Activated T-helper 1 cell treated with anti-CD3 and anti-CD28 coated beads, Interleukin-12 subunit alpha, Interleukin-12 subunit beta, Interleukin-2, Interleukin-4 antibody, amounts not matched to agents 30 ng/mL and 10 ng/mL and 1 ng/mL, durations not matched to agents 14 hours and 24 hours and 36 hours (primary cell): Measurements from ENCODE around the gene KCNMB4. TPM values are rescaled to one million over a fixed set of nuclear protein-coding genes. Genes with fewer than 3 reads are reported as not detected.
"Not testable (repeated sequence)": the region's sequence is repeated elsewhere in the genome, so short reads cannot be mapped to it uniquely, and the experiment has no call there.

ENCODE experiments used
- DNase-seq: peaks from one replicate; pipeline ENCODE4 v3.0.0; 2021; ENCODE audit warnings: low spot score
- H3K27ac Mint-ChIP-seq: one replicate; pipeline ENCODE4 v1.8.0; 2021; ENCODE audit warnings: mild to moderate bottlenecking, mixed read lengths
- H3K27me3 Mint-ChIP-seq: one replicate; pipeline ENCODE4 v1.8.0; 2022; ENCODE audit warnings: mild to moderate bottlenecking, moderate library complexity, mixed read lengths; ENCODE audit not compliant: insufficient read depth
- H3K36me3 Mint-ChIP-seq: one replicate; pipeline ENCODE4 v1.8.0; 2021; ENCODE audit warnings: low read depth, mixed read lengths
- H3K4me1 Mint-ChIP-seq: one replicate; pipeline ENCODE4 v1.8.0; 2021; ENCODE audit warnings: low read depth, mixed read lengths
- H3K4me3 Mint-ChIP-seq: one replicate; pipeline ENCODE4 v1.8.0; 2021; ENCODE audit warnings: mild to moderate bottlenecking, moderate library complexity, mixed read lengths
- H3K9me3 Mint-ChIP-seq: one replicate; pipeline ENCODE4 v1.8.0; 2021; ENCODE audit warnings: mixed read lengths
- intact Hi-C: fragments of 100-400 bp; cut with micrococcal nuclease; formaldehyde crosslinking; loops from one replicate; pipeline ENCODE4 v1.15.1; 2024
- total RNA-seq: library from RNA; stranded (reverse); gene quantifications from 2 replicates; pipeline ENCODE4 v1.2.3, GENCODE V29; 2022

Gene KCNMB4
- total RNA-seq, 1 donor from 2014 or later, result 0.80 TPM

DNA sequence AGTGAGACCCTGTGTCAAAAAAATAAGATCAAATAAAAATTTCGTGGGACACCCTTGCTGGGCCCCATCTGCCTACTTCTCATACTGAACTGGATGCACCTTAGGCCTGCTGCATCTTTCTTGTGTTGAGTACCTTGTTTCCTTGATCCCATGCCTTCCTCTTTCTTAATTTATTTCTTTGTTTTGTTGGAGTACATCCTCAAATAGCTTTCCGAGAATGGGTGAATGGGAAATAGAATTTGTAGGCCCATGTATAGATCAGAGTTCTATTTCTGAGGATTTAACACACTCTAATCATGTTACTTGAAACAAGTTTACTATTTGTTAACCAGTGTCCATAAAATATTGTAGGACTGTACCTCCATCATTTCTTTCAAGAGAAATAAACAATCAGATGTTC is 23.6 kb downstream of the KCNMB4 start:
- no peak overlapping the region for H3K4me3 Mint-ChIP-seq
- no peaks in the 10 kb centered on the region for H3K4me1 Mint-ChIP-seq
- H3K27ac Mint-ChIP-seq, result no peak overlapping the region
- peaks cover 5% of the 10 kb centered on the region for H3K27me3 Mint-ChIP-seq
- no peak for DNase-seq
- H3K36me3 Mint-ChIP-seq, result no peaks in the 10 kb centered on the region
- intact Hi-C loops, result no loop called here
- no peaks in the 10 kb centered on the region for H3K9me3 Mint-ChIP-seq

DNA sequence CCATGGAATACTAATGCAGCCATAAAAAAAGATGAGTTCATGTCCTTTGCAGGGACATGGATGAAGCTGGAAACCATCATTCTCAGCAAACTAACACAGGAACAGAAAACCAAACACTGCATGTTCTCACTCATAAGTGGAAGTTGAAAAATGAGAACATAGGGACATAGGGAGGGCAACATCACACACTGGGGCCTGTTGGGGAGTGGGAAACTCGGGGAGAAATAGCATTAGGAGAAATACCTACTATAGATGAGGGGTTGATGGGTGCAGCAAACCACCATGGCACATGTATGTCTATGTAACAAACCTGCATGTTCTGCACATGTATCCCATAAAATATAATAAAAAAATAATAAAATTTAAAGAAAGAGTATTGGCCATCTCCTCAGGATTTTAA is 26.5 kb downstream of the KCNMB4 start:
- H3K36me3 Mint-ChIP-seq, H3K27me3 Mint-ChIP-seq, intact Hi-C loops, DNase-seq, H3K9me3 Mint-ChIP-seq, H3K4me1 Mint-ChIP-seq, H3K4me3 Mint-ChIP-seq, H3K27ac Mint-ChIP-seq: not testable (repeated sequence)

GRCh38 chr12:70393787-70394499 is 27.9 kb downstream of the KCNMB4 start:
- Mint-ChIP-seq H3K27me3 (no peaks in the 10 kb centered on the region), H3K36me3 (no peaks in the 10 kb centered on the region), H3K4me3 (no peak overlapping the region), H3K27ac (no peak overlapping the region), H3K9me3 (no peaks in the 10 kb centered on the region), H3K4me1 (no peaks in the 10 kb centered on the region)
- intact Hi-C loops, result no loop called here
- DNase-seq, result no peak

DNA sequence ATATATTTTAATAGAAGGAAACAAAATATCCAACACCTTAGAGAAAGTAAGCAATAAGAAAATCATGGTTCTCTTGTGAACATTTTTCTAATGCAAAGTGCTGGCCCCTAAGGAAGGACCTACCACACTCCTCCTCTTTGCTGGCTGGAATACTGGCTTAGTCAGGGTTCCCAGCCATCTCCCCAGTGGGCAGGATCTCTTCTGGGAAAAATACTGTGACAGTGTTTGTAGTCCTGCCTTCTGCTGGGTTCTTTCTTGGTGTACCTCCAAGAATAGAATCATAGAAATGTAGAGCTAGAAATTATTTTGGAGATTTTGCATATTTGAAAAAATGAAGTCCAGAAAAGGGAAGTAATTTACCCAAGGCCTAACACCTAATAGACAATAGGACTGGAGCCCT is 31.9 kb downstream of the KCNMB4 start:
- intact Hi-C loops, result no loop called here
- Mint-ChIP-seq H3K36me3 (no peaks in the 10 kb centered on the region), H3K4me1 (no peaks in the 10 kb centered on the region), H3K4me3 (no peak overlapping the region), H3K27me3 (no peaks in the 10 kb centered on the region), H3K27ac (no peak overlapping the region), H3K9me3 (no peaks in the 10 kb centered on the region)
- DNase-seq, result no peak

DNA sequence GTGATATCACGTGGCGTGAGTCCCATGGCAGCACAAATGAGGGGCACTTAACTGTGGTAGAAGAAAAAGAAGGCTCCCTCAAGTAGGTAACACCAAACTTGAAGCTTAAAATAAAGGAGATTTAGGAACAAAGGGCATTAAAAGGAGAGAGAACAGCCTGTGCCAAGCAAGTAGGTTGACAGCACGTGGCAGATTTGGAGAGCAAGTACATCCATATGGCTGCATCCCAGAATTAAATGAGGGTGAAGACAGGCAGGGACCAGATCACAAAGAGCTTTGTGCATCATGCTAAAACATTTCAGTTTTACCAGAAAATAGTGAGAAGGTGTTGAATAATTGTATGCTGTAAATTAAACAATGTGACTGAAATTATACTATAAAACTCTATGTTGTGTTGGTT is 32.8 kb downstream of the KCNMB4 start:
- DNase-seq, result no peak
- no peaks in the 10 kb centered on the region for H3K36me3 Mint-ChIP-seq
- intact Hi-C loops, result no loop called here
- H3K9me3 Mint-ChIP-seq, result no peaks in the 10 kb centered on the region
- H3K4me3 Mint-ChIP-seq, result no peak overlapping the region
- H3K27ac Mint-ChIP-seq, result no peak overlapping the region
- no peaks in the 10 kb centered on the region for H3K27me3 Mint-ChIP-seq
- H3K4me1 Mint-ChIP-seq, result no peaks in the 10 kb centered on the region

DNA sequence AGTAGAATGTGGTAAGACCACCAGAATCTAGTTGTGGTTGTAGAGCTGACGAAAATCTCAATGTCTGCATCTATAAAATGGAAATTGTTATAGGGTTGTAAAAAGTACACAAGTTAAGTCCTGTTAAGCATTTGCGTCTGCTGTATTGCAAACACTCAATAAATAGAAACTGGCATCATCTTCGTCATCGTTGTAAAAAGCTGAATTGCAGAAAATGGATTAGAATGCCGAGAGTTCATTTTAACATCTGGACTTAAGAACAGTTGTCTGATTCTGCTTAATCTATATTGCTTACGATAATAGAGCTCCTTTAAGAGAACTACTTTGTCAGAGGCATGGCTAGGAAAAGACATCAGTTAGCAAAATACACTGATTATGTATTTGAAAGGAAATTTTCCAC is 33.2 kb downstream of the KCNMB4 start:
- no peaks in the 10 kb centered on the region for H3K36me3 Mint-ChIP-seq
- H3K27me3 Mint-ChIP-seq, result no peaks in the 10 kb centered on the region
- H3K4me1 Mint-ChIP-seq, result no peaks in the 10 kb centered on the region
- no peak overlapping the region for H3K4me3 Mint-ChIP-seq
- H3K9me3 Mint-ChIP-seq, result no peaks in the 10 kb centered on the region
- no peak for DNase-seq
- intact Hi-C loops, result no loop called here
- no peak overlapping the region for H3K27ac Mint-ChIP-seq

GRCh38 chr12:70400124-70400523 is 34.0 kb downstream of the KCNMB4 start:
- Mint-ChIP-seq H3K27ac (no peak overlapping the region), H3K4me1 (no peaks in the 10 kb centered on the region), H3K4me3 (no peak overlapping the region), H3K9me3 (no peaks in the 10 kb centered on the region), H3K36me3 (no peaks in the 10 kb centered on the region), H3K27me3 (no peaks in the 10 kb centered on the region)
- intact Hi-C loops, result no loop called here
- DNase-seq, result no peak

GRCh38 chr12:70402597-70402996 is 36.5 kb downstream of the KCNMB4 start:
- H3K9me3 Mint-ChIP-seq, result no peaks in the 10 kb centered on the region
- no peak overlapping the region for H3K27ac Mint-ChIP-seq
- DNase-seq, result no peak
- no peaks in the 10 kb centered on the region for H3K36me3 Mint-ChIP-seq
- H3K4me3 Mint-ChIP-seq, result no peak overlapping the region
- intact Hi-C loops, result no loop called here
- no peaks in the 10 kb centered on the region for H3K27me3 Mint-ChIP-seq
- no peaks in the 10 kb centered on the region for H3K4me1 Mint-ChIP-seq

- Mint-ChIP-seq H3K27ac (no peak overlapping the region), H3K9me3 (no peaks in the 10 kb centered on the region), H3K4me3 (no peak overlapping the region), H3K36me3 (no peaks in the 10 kb centered on the region), H3K27me3 (peaks cover 3% of the 10 kb centered on the region), H3K4me1 (no peaks in the 10 kb centered on the region)
- DNase-seq, result no peak
- intact Hi-C loops, result no loop called here
Observed at GRCh38 chr12:70403826-70404225, 37.7 kb downstream of the KCNMB4 start.

DNA sequence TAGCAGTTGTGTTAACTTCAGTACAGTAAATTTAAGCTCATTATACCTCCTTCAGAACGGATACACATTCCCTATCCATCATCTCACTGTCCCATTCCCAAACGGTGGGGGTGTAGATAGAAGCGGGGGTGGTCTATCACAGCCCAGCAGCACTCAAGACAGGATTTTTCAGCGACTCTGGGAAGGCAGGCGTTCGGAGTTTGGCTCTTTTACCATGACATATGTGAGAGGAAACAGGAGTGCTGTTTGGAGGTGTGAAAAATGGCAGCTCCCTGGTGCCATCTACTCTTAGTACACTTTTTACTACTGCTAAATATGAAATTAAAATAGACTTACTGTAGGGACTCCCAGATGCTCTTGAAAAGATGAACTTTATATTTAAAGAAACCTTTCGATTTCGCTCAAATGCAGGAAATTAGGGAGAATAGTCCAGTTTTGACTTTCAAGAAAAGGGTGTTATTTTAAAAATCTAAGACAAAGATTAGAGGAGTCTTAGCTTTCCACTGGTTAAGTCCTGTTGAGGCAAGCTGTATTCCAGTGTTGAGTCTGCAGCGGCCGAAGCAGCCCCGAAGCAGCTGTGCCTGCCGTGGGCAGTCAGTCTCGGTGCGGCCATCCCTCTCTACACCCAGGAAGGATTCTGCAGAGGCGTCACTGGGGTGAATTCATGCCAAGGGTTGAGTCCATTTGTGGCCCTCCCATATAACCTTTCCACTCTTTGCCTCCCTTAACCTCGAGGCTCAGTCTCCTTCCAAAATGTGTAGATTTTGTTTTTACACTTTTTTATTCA is 42.1 kb downstream of the KCNMB4 start:
- no peak for DNase-seq
- no peak overlapping the region for H3K27ac Mint-ChIP-seq
- no peaks in the 10 kb centered on the region for H3K4me1 Mint-ChIP-seq
- H3K27me3 Mint-ChIP-seq, result peaks cover 6% of the 10 kb centered on the region
- no peaks in the 10 kb centered on the region for H3K36me3 Mint-ChIP-seq
- no peaks in the 10 kb centered on the region for H3K9me3 Mint-ChIP-seq
- intact Hi-C loops, result no loop called here
- no peak overlapping the region for H3K4me3 Mint-ChIP-seq

DNA sequence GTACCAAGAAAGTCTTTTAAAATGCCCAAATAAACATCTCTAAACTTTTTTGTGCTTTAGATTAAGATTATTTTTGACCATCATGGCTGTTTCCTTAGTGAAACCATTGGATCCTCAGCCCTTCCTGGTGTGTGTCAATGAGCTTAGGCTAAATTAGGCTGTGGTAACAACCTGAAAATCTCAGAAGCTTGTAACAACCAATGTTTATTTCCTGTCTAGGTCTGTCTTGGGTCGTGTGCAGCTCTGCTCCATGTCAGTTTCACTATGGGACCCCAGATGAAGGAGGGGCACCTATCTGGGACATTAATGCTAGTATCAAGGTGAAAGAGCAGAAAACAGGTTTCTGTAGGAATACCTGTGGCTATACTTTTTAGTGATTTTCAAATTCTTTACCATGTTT is 49.9 kb downstream of the KCNMB4 start:
- no peaks in the 10 kb centered on the region for H3K36me3 Mint-ChIP-seq
- intact Hi-C loops, result no loop called here
- peaks cover 1% of the 10 kb centered on the region for H3K27me3 Mint-ChIP-seq
- no peak for DNase-seq
- H3K4me1 Mint-ChIP-seq, result no peaks in the 10 kb centered on the region
- no peak overlapping the region for H3K4me3 Mint-ChIP-seq
- no peaks in the 10 kb centered on the region for H3K9me3 Mint-ChIP-seq
- no peak overlapping the region for H3K27ac Mint-ChIP-seq

GRCh38 chr12:70417121-70417520 is 51.0 kb downstream of the KCNMB4 start:
- Mint-ChIP-seq H3K9me3 (no peaks in the 10 kb centered on the region), H3K4me1 (no peaks in the 10 kb centered on the region), H3K36me3 (no peaks in the 10 kb centered on the region), H3K27ac (no peak overlapping the region), H3K27me3 (peaks cover 1% of the 10 kb centered on the region), H3K4me3 (no peak overlapping the region)
- DNase-seq, result no peak
- intact Hi-C loops, result no loop called here

- peaks cover 1% of the 10 kb centered on the region for H3K27me3 Mint-ChIP-seq
- H3K36me3 Mint-ChIP-seq, result no peaks in the 10 kb centered on the region
- H3K4me3 Mint-ChIP-seq, result no peak overlapping the region
- H3K4me1 Mint-ChIP-seq, result no peaks in the 10 kb centered on the region
- H3K27ac Mint-ChIP-seq, result no peak overlapping the region
- no peaks in the 10 kb centered on the region for H3K9me3 Mint-ChIP-seq
- intact Hi-C loops, result no loop called here
- DNase-seq, result no peak
Observed at GRCh38 chr12:70418101-70418500, 52.0 kb downstream of the KCNMB4 start.
